ENCODE data around the gene CTSW.

- TF ChIP-seq CTCF (IDR thresholded peaks at IDR 0.05) (peak in 2 of 4 experiments; percentile 19 to 24), POLR2A (IDR thresholded peaks at IDR 0.05) (peak; percentile 95 to 99)
These were observed 20.4 kb upstream of the CTSW start for GRCh38 chr11:65859095-65859811.
